Gastroesophageal sphincter (tissue), 4 donors: ENCODE measurements around the gene MYZAP. TPM values are rescaled to one million over a fixed set of nuclear protein-coding genes. Genes with fewer than 3 reads are reported as not detected.

Experiments used
- ATAC-seq: fragments of 150-250 bp; one replicate; pipeline ENCODE4 v1.9.1; 2016; ENCODE audit warnings: mild to moderate bottlenecking, moderate library complexity
- H3K27ac ChIP-seq, 4 donors: fragments of 200-600 bp; sonication (generic) in 3 of 4; 1 replicate in 3 of 4; 2 replicates in 1 of 4; pipeline ENCODE4 v1.5.1; 2016 to 2019
- H3K27me3 ChIP-seq: fragments of 200-600 bp; sonication (generic); one replicate; pipeline ENCODE4 v1.5.1; 2019
- H3K36me3 ChIP-seq, 2 donors: fragments of 200-600 bp; sonication (generic); one replicate each; pipeline ENCODE4 v1.5.1; 2019; ENCODE audit warnings: control low read depth in 1 of 2
- H3K4me1 ChIP-seq, 3 donors: fragments of 200-600 bp; sonication (generic); 1 replicate in 2 of 3; 2 replicates in 1 of 3; pipeline ENCODE4 v1.5.1; 2016 to 2019; ENCODE audit warnings: control low read depth in 2 of 3
- H3K4me3 ChIP-seq, 2 donors: fragments of 200-600 bp; sonication (generic); one replicate each; pipeline ENCODE4 v1.5.1; 2019; ENCODE audit warnings: mild to moderate bottlenecking in 1 of 2, moderate library complexity in 1 of 2
- H3K9me3 ChIP-seq, 3 donors: fragments of 200-600 bp; sonication (generic); one replicate each; pipeline ENCODE4 v1.5.1; 2017 to 2019; ENCODE audit warnings: control low read depth in 2 of 3
- CTCF ChIP-seq, 4 experiments: fragments of 200-600 bp in 2 of 4; fragments of 450-650 bp in 2 of 4; sonication (generic) in 1 of 4; IDR thresholded peaks; one replicate each; pipeline ENCODE4 v1.5.1; 2017 to 2019; ENCODE audit warnings: antibody characterized with exemption in 4 of 4, mild to moderate bottlenecking in 2 of 4, moderate library complexity in 2 of 4
- EP300 ChIP-seq: sonication (generic); formaldehyde crosslinking; IDR thresholded peaks from one replicate; pipeline ENCODE4 v1.6.1; 2017; ENCODE audit warnings: antibody characterized with exemption, mild to moderate bottlenecking
- POLR2A ChIP-seq, 2 donors: fragments of 450-650 bp; IDR thresholded peaks; one replicate each; pipeline ENCODE4 v1.6.1; 2017; ENCODE audit warnings: antibody characterized with exemption in 2 of 2, mild to moderate bottlenecking in 2 of 2, moderate library complexity in 1 of 2
- POLR2AphosphoS5 ChIP-seq: sonication (generic); formaldehyde crosslinking; IDR thresholded peaks from one replicate; pipeline ENCODE4 v1.6.1; 2017; ENCODE audit warnings: antibody characterized with exemption
- WGBS, 2 donors: methylation state at CpG; one replicate each; pipeline ENCODE4 v1.1.5; 2018; ENCODE audit warnings: low coverage in 1 of 2; 5-methylcytosine and 5-hydroxymethylcytosine counted together
- total RNA-seq, 4 donors: library from RNA; depleted of rRNA; stranded (reverse); fragments of >200 nt; gene quantifications; one replicate each; pipeline ENCODE4 v1.1.0, GENCODE V29; 2016

The MYZAP gene
- total RNA-seq, 4 donors from 2014 or later, result 13.6 to 299 (median 190) TPM

GRCh38 chr15:57580428-57580827 is 11.3 kb upstream of the MYZAP start:
- 80 to 87% methylated on average over 7 to 8 of the region's 8 CpGs for WGBS, 2 donors
- H3K27me3 ChIP-seq, result peaks cover 9% of the 10 kb centered on the region
- H3K4me1 ChIP-seq, result no peaks in the 10 kb centered on the region
- peaks cover 0 to 14% (median 0%) of the 10 kb centered on the region in 3 donors for H3K9me3 ChIP-seq
- no peak overlapping the region for H3K27ac ChIP-seq
- ATAC-seq, result no peak
- TF ChIP-seq POLR2A (IDR thresholded peaks at IDR 0.05), result no peak
- no peak for TF ChIP-seq CTCF (IDR thresholded peaks at IDR 0.05)
- no peaks in the 10 kb centered on the region for H3K36me3 ChIP-seq
- no peak overlapping the region for H3K4me3 ChIP-seq

- peaks cover 0 to 14% (median 0%) of the 10 kb centered on the region in 3 donors for H3K9me3 ChIP-seq
- H3K36me3 ChIP-seq, result no peaks in the 10 kb centered on the region
- no peak overlapping the region for H3K4me3 ChIP-seq
- H3K27ac ChIP-seq, result no peak overlapping the region
- WGBS, 2 donors, result 80 to 100% methylated on average over 3 to 5 of the region's 5 CpGs
- H3K4me1 ChIP-seq, result no peaks in the 10 kb centered on the region
- peaks cover 9% of the 10 kb centered on the region for H3K27me3 ChIP-seq
- ATAC-seq, result no peak
- TF ChIP-seq POLR2AphosphoS5 (no peak), CTCF (IDR thresholded peaks at IDR 0.05) (no peak), EP300 (no peak), POLR2A (IDR thresholded peaks at IDR 0.05) (no peak)
These were observed 10.8 kb upstream of the MYZAP start for GRCh38 chr15:57580866-57581265.

GRCh38 chr15:57582090-57582489 is 9.6 kb upstream of the MYZAP start:
- H3K27me3 ChIP-seq, result peaks cover 9% of the 10 kb centered on the region
- ATAC-seq, result no peak
- peaks cover 0 to 14% (median 0%) of the 10 kb centered on the region in 3 donors for H3K9me3 ChIP-seq
- H3K27ac ChIP-seq, result no peak overlapping the region
- no peak for TF ChIP-seq EP300
- TF ChIP-seq CTCF (IDR thresholded peaks at IDR 0.05), result no peak
- TF ChIP-seq POLR2A (IDR thresholded peaks at IDR 0.05), result no peak
- no peak for TF ChIP-seq POLR2AphosphoS5
- no peaks in the 10 kb centered on the region for H3K36me3 ChIP-seq
- WGBS, 2 donors, result 70 to 80% methylated on average over 1 of the region's 1 CpG
- no peaks in the 10 kb centered on the region for H3K4me1 ChIP-seq
- no peak overlapping the region for H3K4me3 ChIP-seq

- no peak overlapping the region for H3K27ac ChIP-seq
- H3K4me1 ChIP-seq, result no peaks in the 10 kb centered on the region
- no peak overlapping the region for H3K4me3 ChIP-seq
- no peaks in the 10 kb centered on the region for H3K36me3 ChIP-seq
- H3K27me3 ChIP-seq, result peaks cover 9% of the 10 kb centered on the region
- WGBS, 2 donors, result 77 to 83% methylated on average over 1 to 2 of the region's 2 CpGs
- TF ChIP-seq CTCF (IDR thresholded peaks at IDR 0.05), result no peak
- no peak for ATAC-seq
- peaks cover 0 to 14% (median 0%) of the 10 kb centered on the region in 3 donors for H3K9me3 ChIP-seq
These were observed 8.4 kb upstream of the MYZAP start for GRCh38 chr15:57583282-57583681.

- ATAC-seq, result no peak
- peaks cover 0 to 14% (median 0%) of the 10 kb centered on the region in 3 donors for H3K9me3 ChIP-seq
- no peak overlapping the region for H3K4me3 ChIP-seq
- no peaks in the 10 kb centered on the region for H3K4me1 ChIP-seq
- no peaks in the 10 kb centered on the region for H3K36me3 ChIP-seq
- no peak overlapping the region for H3K27ac ChIP-seq
- TF ChIP-seq CTCF (IDR thresholded peaks at IDR 0.05) (no peak), POLR2AphosphoS5 (no peak), EP300 (no peak), POLR2A (IDR thresholded peaks at IDR 0.05) (no peak)
- WGBS, 2 donors, result 100% methylated on average over 1 of the region's 3 CpGs; no CpG with 5 or more reads in 1 of the 2 donors
- H3K27me3 ChIP-seq, result peaks cover 9% of the 10 kb centered on the region
These were observed 8.0 kb upstream of the MYZAP start for GRCh38 chr15:57583720-57584119.
